ENCODE measurements around the gene SNAP47.

Gene SNAP47

DNA sequence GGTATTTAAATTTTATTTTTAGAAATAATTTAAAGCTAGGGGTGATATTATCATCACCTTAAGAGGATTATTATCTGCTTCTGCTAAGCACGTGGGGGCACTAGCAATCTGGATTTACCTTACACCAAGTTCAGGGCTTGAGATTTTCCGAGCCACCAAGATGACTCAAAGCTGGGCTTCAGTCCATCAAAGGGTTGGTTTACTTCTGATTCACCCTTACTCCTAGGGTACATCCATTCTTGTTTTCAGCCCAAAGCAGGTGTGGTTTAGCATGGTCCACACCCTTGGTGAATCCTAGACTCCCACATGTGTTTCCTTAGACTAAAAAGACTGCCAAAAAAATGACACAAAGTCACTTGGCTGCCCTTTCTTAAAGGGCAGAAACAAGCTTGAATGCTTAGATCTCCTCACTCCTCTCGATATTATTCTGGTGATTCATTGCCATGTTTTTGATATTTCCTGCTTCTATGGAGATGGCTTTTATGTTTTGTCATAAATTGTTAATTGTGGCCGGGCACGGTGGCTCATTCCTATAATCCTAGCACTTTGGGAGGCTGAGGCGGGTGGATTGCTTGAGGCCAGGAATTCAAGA, 70.5 kb downstream of the SNAP47 start:
- no peak for DNase-seq

DNA sequence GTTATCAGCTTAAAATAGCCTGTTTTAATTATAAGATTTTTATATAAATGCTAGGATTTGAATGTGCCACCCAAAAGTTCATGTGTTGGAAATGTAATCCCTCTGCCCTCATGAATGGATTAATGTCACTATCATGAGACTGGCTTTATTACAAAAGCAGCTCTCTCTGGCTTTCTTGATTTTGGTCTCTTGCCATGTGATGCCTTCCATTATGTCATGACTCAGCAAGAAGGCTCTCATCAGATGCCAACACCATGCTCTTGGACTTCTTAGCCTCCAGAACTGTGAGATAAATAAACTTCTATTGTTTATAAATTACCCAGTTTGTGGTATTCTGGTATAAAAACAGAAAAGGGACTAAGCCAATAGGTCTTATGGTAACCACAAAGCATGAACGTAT, 73.3 kb downstream of the SNAP47 start:
- no peak for DNase-seq

DNA sequence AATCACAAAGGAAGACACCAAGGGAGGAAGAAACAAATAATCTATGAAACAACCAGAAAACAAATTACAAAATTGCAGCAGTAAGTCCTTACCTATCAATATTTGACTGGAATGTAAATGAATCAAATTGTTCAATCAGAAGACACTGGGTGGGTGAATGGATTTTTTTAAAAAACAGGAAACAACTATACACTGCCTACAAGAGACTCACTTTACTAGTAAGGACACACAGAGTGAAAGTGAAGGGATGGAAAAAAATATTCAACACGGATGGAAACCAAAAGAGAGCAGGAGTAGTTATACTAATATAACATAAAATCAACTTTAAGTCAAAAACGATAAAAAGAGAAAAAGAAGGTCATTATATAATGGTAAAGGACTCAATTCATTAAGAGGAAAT, 73.8 kb downstream of the SNAP47 start:
- no peak for DNase-seq

- DNase-seq: no peak
Observed at GRCh38 chr1:227813962-227814361, 78.7 kb downstream of the SNAP47 start.

DNA sequence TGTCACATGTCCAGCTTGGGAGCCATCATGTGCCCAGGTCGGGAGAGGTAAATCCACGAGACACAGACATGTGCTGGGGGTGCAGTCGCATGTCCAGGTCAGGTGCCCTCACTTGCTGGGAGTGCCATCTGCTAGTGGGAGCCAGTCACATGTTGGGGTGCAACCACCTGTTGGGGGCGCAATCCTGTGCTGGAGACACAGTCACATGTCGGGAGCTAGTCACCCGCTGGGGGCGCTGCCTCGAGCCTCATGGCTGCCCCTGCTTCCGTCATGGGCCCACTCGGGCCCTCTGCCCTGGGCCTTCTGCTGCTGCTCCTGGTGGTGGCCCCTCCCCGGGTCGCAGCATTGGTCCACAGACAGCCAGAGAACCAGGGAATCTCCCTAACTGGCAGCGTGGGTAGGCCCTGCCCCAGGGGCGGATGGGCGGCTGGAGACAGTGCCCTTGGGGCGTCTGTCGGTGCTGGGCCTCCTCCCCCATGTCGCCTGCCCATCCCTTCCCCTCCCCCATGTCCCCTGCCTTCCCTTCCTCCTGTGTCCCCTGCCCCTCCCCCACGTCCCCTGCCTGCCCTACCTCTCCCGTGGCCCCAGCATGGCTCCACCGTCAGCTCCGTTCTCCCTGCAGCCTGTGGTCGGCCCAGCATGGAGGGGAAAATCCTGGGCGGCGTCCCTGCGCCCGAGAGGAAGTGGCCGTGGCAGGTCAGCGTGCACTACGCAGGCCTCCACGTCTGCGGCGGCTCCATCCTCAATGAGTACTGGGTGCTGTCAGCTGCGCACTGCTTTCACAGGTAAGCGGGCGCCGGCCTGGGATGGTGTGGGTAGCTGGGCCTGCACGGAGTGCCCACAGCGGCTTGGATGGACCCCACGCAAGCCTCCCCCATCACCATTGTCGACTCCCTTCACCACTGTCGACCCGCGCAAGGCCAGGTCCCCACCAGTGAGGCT, 80.5 kb downstream of the SNAP47 start, which contains the start of gene PRSS38:
TSS of gene PRSS38 (plus strand) at position 208 of the 942 bp plus-strand sequence. CDS start at position 250, 42 bp downstream.
- DNase-seq: no peak

GRCh38 chr1:227816750-227817446, 81.7 kb downstream of the SNAP47 start:
- DNase-seq: no peak

GRCh38 chr1:227823537-227823936, 88.3 kb downstream of the SNAP47 start:
- no peak for DNase-seq

DNA sequence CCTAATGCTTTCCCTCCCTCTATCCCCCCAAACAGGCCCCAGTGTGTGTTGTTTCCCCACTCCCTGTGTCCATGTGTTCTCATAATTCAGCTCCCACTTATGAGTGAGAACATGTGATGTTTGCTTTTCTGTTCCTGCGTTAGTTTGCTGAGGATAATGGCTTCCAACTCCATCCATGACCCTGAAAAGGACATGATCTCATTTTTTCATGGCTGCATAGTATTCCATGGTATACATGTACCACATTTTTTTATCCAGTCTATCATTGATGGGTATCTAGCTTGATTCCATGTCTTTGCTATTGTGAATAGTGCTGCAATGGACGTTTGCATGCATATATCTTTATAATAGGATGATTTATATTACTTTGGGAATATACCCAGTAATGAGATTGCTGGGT, 89.0 kb downstream of the SNAP47 start:
- DNase-seq: no peak

DNA sequence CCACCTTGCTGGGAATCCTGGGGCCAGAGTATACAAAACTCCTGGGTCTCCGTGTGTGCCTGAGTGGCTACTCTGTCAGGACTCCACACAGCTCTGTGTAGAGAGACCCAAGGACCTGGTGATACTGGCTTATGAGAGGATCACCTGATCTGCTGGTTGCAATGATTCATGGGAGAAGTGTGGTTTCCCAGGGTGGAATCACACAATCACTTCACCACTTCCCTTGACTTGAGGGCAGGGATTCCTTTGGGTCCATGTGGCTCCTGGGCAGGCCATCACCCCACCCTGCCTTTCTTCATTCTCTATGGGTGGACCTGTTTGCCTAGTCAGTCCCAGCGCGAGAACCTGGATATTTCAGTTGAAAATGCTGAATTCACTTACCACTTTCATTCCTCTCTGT, 93.6 kb downstream of the SNAP47 start:
- DNase-seq: no peak

Data from stimulated activated naive CD4-positive, alpha-beta T cell (primary cell).